Measurements from ENCODE around the gene CTF1. TPM values are rescaled to one million over a fixed set of nuclear protein-coding genes. Genes with fewer than 3 reads are reported as not detected.
A peak's percentile ranks its signal among the peaks of the same experiment; 100 is the strongest.

Gene CTF1
- total RNA-seq, 1 donor from 2014 or later: 4.3 TPM

GRCh38 chr16:30876867-30877266 lies 19.5 kb upstream of the CTF1 start:
- no peak for TF ChIP-seq CTCF (conservative IDR thresholded peaks at IDR 0.05; ENCODE audit: low read depth, low read length)
- no peak for DNase-seq (ENCODE audit: low read depth)
- H3K4me3 ChIP-seq (ENCODE audit: low read depth, low read length): peak overlapping the region; percentile 72

GRCh38 chr16:30882429-30883310 lies 13.7 kb upstream of the CTF1 start:
- H3K4me3 ChIP-seq (ENCODE audit: low read depth, low read length): no peak overlapping the region
- DNase-seq (ENCODE audit: low read depth): no peak
- no peak for TF ChIP-seq CTCF (conservative IDR thresholded peaks at IDR 0.05; ENCODE audit: low read depth, low read length)

- DNase-seq (ENCODE audit: low read depth): no peak
- TF ChIP-seq CTCF (conservative IDR thresholded peaks at IDR 0.05; ENCODE audit: low read depth, low read length): no peak
- no peak overlapping the region for H3K4me3 ChIP-seq (ENCODE audit: low read depth, low read length)
These were observed 11.7 kb upstream of the CTF1 start for GRCh38 chr16:30884760-30885159.

- no peak for TF ChIP-seq CTCF (conservative IDR thresholded peaks at IDR 0.05; ENCODE audit: low read depth, low read length)
- DNase-seq (ENCODE audit: low read depth): no peak
These were observed 11.2 kb upstream of the CTF1 start for GRCh38 chr16:30885196-30885595.

GRCh38 chr16:30886145-30886544 lies 10.3 kb upstream of the CTF1 start:
- H3K4me3 ChIP-seq (ENCODE audit: low read depth, low read length): no peak overlapping the region
- TF ChIP-seq CTCF (conservative IDR thresholded peaks at IDR 0.05; ENCODE audit: low read depth, low read length): no peak
- no peak for DNase-seq (ENCODE audit: low read depth)

More at GRCh38 chr16:30885196-30885595, 11.2 kb upstream of the CTF1 start:
- no peak overlapping the region for H3K4me3 ChIP-seq (ENCODE audit: low read depth, low read length)

GRCh38 chr16:30887927-30888326 lies 8.5 kb upstream of the CTF1 start:
- no peak overlapping the region for H3K4me3 ChIP-seq (ENCODE audit: low read depth, low read length)

More at GRCh38 chr16:30887927-30888326, 8.5 kb upstream of the CTF1 start:
- DNase-seq (ENCODE audit: low read depth): no peak
- TF ChIP-seq CTCF (conservative IDR thresholded peaks at IDR 0.05; ENCODE audit: low read depth, low read length): no peak
